ENCODE measurements around the gene LPP. TPM values are rescaled to one million over a fixed set of nuclear protein-coding genes. Genes with fewer than 3 reads are reported as not detected.

LPP gene
- total RNA-seq, 5 donors from 2014 or later (not counting 1 experiment from before 2014, with no cell fraction given) = 23.8 to 82.6 (median 39.3) TPM

- no peak overlapping the region for H3K4me3 Mint-ChIP-seq
- 100% methylated on average over 3 of the region's 3 CpGs for WGBS (ENCODE audit: insufficient coverage)
- no peaks in the 10 kb centered on the region for H3K27me3 Mint-ChIP-seq
- no peaks in the 10 kb centered on the region for H3K4me1 ChIP-seq (ENCODE audit: control insufficient read depth in 1 of 2, extremely low read depth in 1 of 2, insufficient read depth in 2 of 2, low read length in 2 of 2)
- ATAC-seq (replicated peaks in 1 of 4) (no peak), DNase-seq (no peak)
- no peaks in the 10 kb centered on the region for H3K9me3 ChIP-seq
- no peak overlapping the region for H3K27ac ChIP-seq (ENCODE audit: low read length)
- no peaks in the 10 kb centered on the region for H3K36me3 ChIP-seq (ENCODE audit: control insufficient read depth in 2 of 2, extremely low read depth in 1 of 2, insufficient read depth in 1 of 2, low read length in 1 of 2)
- POLR2A ChIA-PET = no interaction called here
- CTCF ChIA-PET = interaction anchor here in 1 of 2 donors (2.1 kb wide), 1 partner anchor 1018 kb away, joined by 4 read pairs; no protein-coding TSS in a partner anchor
- no peak overlapping the region for H3K27ac Mint-ChIP-seq
- H3K36me3 Mint-ChIP-seq = peaks cover 15% of the 10 kb centered on the region
- H3K4me1 Mint-ChIP-seq = peaks cover 0 to 13% (median 0%) of the 10 kb centered on the region in 3 donors
- no peak overlapping the region for H3K4me3 ChIP-seq (ENCODE audit: control insufficient read depth in 1 of 2, extremely low read depth in 1 of 2, low read length in 1 of 2)
- H3K9me3 Mint-ChIP-seq = no peaks in the 10 kb centered on the region
- no peaks in the 10 kb centered on the region for H3K27me3 ChIP-seq (replicated peaks in 1 of 2; ENCODE audit: control insufficient read depth in 2 of 2, extremely low read depth in 1 of 2, insufficient read depth in 2 of 2, low read length in 1 of 2)
Measured at GRCh38 chr3:188756241-188756640, 602.3 kb downstream of the LPP start.

- H3K9me3 Mint-ChIP-seq = no peaks in the 10 kb centered on the region
- no peak for DNase-seq
- H3K27ac Mint-ChIP-seq = no peak overlapping the region
- Histone ChIP-seq H3K4me3 (ENCODE audit: control insufficient read depth in 1 of 2, extremely low read depth in 1 of 2, low read length in 1 of 2) (no peak overlapping the region), H3K9me3 (no peaks in the 10 kb centered on the region), H3K27me3 (replicated peaks in 1 of 2; ENCODE audit: control insufficient read depth in 2 of 2, extremely low read depth in 1 of 2, insufficient read depth in 2 of 2, low read length in 1 of 2) (no peaks in the 10 kb centered on the region), H3K36me3 (ENCODE audit: control insufficient read depth in 2 of 2, extremely low read depth in 1 of 2, insufficient read depth in 1 of 2, low read length in 1 of 2) (no peaks in the 10 kb centered on the region), H3K27ac (ENCODE audit: low read length) (no peak overlapping the region), H3K4me1 (ENCODE audit: control insufficient read depth in 1 of 2, extremely low read depth in 1 of 2, insufficient read depth in 2 of 2, low read length in 2 of 2) (no peaks in the 10 kb centered on the region)
- ChIA-PET CTCF (no interaction called here), POLR2A (no interaction called here)
- no peaks in the 10 kb centered on the region for H3K27me3 Mint-ChIP-seq
- no CpG with 5 or more reads among the region's 5 CpGs for WGBS (ENCODE audit: insufficient coverage)
- no peak overlapping the region for H3K4me3 Mint-ChIP-seq
- peaks cover 28% of the 10 kb centered on the region for H3K36me3 Mint-ChIP-seq
- peaks cover 0 to 3% (median 0%) of the 10 kb centered on the region in 3 donors for H3K4me1 Mint-ChIP-seq
- no peak for ATAC-seq (replicated peaks in 1 of 4)
Measured at GRCh38 chr3:188759336-188760005, 605.5 kb downstream of the LPP start.

DNA sequence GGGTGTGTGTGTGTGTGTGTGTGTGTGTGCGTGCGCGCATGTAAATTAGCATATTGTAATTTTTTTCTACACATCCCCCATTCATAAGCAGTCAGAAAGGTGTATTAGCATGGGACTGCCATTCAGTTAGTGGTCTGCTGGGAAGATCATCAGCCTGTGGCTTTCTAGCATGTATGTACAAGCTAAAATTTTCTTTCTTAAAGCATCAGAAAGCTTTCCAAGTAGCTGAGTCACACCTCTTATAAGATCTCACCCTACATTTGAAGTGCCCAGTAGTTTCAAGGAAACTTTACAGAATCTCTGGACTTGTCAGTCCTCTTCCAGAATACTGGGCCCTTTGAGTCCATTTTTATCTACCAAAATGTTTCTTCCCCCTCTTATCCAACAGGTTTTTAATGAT lies 606.5 kb downstream of the LPP start:
- Mint-ChIP-seq H3K4me1 (peaks cover 0 to 3% (median 0%) of the 10 kb centered on the region in 3 donors), H3K4me3 (no peak overlapping the region), H3K27ac (no peak overlapping the region), H3K27me3 (no peaks in the 10 kb centered on the region), H3K9me3 (no peaks in the 10 kb centered on the region), H3K36me3 (peaks cover 31% of the 10 kb centered on the region)
- H3K4me3 ChIP-seq (ENCODE audit: control insufficient read depth in 1 of 2, extremely low read depth in 1 of 2, low read length in 1 of 2) = no peak overlapping the region
- no peaks in the 10 kb centered on the region for H3K36me3 ChIP-seq (ENCODE audit: control insufficient read depth in 2 of 2, extremely low read depth in 1 of 2, insufficient read depth in 1 of 2, low read length in 1 of 2)
- ATAC-seq (replicated peaks in 1 of 4) (no peak), DNase-seq (no peak)
- CTCF ChIA-PET = interaction anchor here in 1 of 2 donors (0.9 kb wide), 1 partner anchor 11 kb away, joined by 3 read pairs; no protein-coding TSS in a partner anchor
- no peaks in the 10 kb centered on the region for H3K9me3 ChIP-seq
- no peaks in the 10 kb centered on the region for H3K4me1 ChIP-seq (ENCODE audit: control insufficient read depth in 1 of 2, extremely low read depth in 1 of 2, insufficient read depth in 2 of 2, low read length in 2 of 2)
- no peak overlapping the region for H3K27ac ChIP-seq (ENCODE audit: low read length)
- no peaks in the 10 kb centered on the region for H3K27me3 ChIP-seq (replicated peaks in 1 of 2; ENCODE audit: control insufficient read depth in 2 of 2, extremely low read depth in 1 of 2, insufficient read depth in 2 of 2, low read length in 1 of 2)
- WGBS (ENCODE audit: insufficient coverage) = no CpG with 5 or more reads among the region's 3 CpGs
- POLR2A ChIA-PET = no interaction called here

- Histone ChIP-seq H3K9me3 (no peaks in the 10 kb centered on the region), H3K27ac (ENCODE audit: low read length) (no peak overlapping the region), H3K4me3 (ENCODE audit: control insufficient read depth in 1 of 2, extremely low read depth in 1 of 2, low read length in 1 of 2) (no peak overlapping the region), H3K27me3 (replicated peaks in 1 of 2; ENCODE audit: control insufficient read depth in 2 of 2, extremely low read depth in 1 of 2, insufficient read depth in 2 of 2, low read length in 1 of 2) (no peaks in the 10 kb centered on the region), H3K4me1 (ENCODE audit: control insufficient read depth in 1 of 2, extremely low read depth in 1 of 2, insufficient read depth in 2 of 2, low read length in 2 of 2) (no peaks in the 10 kb centered on the region), H3K36me3 (ENCODE audit: control insufficient read depth in 2 of 2, extremely low read depth in 1 of 2, insufficient read depth in 1 of 2, low read length in 1 of 2) (no peaks in the 10 kb centered on the region)
- peaks cover 0 to 3% (median 0%) of the 10 kb centered on the region in 3 donors for H3K4me1 Mint-ChIP-seq
- H3K27me3 Mint-ChIP-seq = no peaks in the 10 kb centered on the region
- no peak overlapping the region for H3K27ac Mint-ChIP-seq
- WGBS (ENCODE audit: insufficient coverage) = no CpG with 5 or more reads among the region's 6 CpGs
- CTCF ChIA-PET = interaction anchor here in 1 of 2 donors (1.4 to 1.7 kb wide), 2 partner anchors 9 to 1021 kb away, joined by 3 to 4 read pairs; no protein-coding TSS in a partner anchor
- H3K36me3 Mint-ChIP-seq = peaks cover 31% of the 10 kb centered on the region
- no peak overlapping the region for H3K4me3 Mint-ChIP-seq
- DNase-seq (no peak), ATAC-seq (replicated peaks in 1 of 4) (no peak)
- no peaks in the 10 kb centered on the region for H3K9me3 Mint-ChIP-seq
- POLR2A ChIA-PET = interaction anchor here (0.6 kb wide), 2 partner anchors 209 to 1192 kb away, joined by 3 to 15 read pairs; no protein-coding TSS in a partner anchor
Measured at GRCh38 chr3:188761439-188761838, 607.5 kb downstream of the LPP start.

DNA sequence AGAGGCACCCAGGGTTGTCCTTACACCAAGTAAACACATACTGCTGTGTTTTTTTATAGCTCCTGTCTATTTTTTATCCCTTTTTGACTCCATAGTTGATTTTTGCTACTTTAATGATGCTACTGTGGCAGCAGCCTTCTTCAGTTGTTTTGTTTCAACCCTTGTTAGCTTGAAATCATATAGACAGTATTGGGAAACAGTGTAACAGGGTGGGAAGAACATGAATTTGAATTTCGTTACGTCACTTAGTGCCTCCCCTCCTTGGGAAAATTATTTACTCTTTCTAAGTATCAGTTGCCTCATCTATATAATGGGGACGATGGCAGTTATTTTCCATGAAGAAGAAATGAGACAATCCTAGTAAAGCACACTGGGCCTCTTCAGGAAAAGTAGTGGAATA lies 608.0 kb downstream of the LPP start:
- peaks cover 34% of the 10 kb centered on the region for H3K36me3 Mint-ChIP-seq
- Histone ChIP-seq H3K4me1 (ENCODE audit: control insufficient read depth in 1 of 2, extremely low read depth in 1 of 2, insufficient read depth in 2 of 2, low read length in 2 of 2) (no peaks in the 10 kb centered on the region), H3K27ac (ENCODE audit: low read length) (no peak overlapping the region), H3K4me3 (ENCODE audit: control insufficient read depth in 1 of 2, extremely low read depth in 1 of 2, low read length in 1 of 2) (no peak overlapping the region), H3K27me3 (replicated peaks in 1 of 2; ENCODE audit: control insufficient read depth in 2 of 2, extremely low read depth in 1 of 2, insufficient read depth in 2 of 2, low read length in 1 of 2) (no peaks in the 10 kb centered on the region), H3K36me3 (ENCODE audit: control insufficient read depth in 2 of 2, extremely low read depth in 1 of 2, insufficient read depth in 1 of 2, low read length in 1 of 2) (no peaks in the 10 kb centered on the region), H3K9me3 (no peaks in the 10 kb centered on the region)
- ChIA-PET CTCF (interaction anchor here in 1 of 2 donors (1.4 to 1.7 kb wide), 2 partner anchors 10 to 1022 kb away, joined by 3 to 4 read pairs; no protein-coding TSS in a partner anchor), POLR2A (interaction anchor here (0.6 kb wide), 2 partner anchors 208 to 1191 kb away, joined by 3 to 15 read pairs; no protein-coding TSS in a partner anchor)
- no peaks in the 10 kb centered on the region for H3K27me3 Mint-ChIP-seq
- ATAC-seq (replicated peaks in 1 of 4) (no peak), DNase-seq (no peak)
- H3K4me3 Mint-ChIP-seq = no peak overlapping the region
- peaks cover 0 to 3% (median 0%) of the 10 kb centered on the region in 3 donors for H3K4me1 Mint-ChIP-seq
- no peak overlapping the region for H3K27ac Mint-ChIP-seq
- no CpG with 5 or more reads among the region's 3 CpGs for WGBS (ENCODE audit: insufficient coverage)
- H3K9me3 Mint-ChIP-seq = no peaks in the 10 kb centered on the region

- no CpG with 5 or more reads among the region's 1 CpG for WGBS (ENCODE audit: insufficient coverage)
- H3K36me3 ChIP-seq (ENCODE audit: control insufficient read depth in 2 of 2, extremely low read depth in 1 of 2, insufficient read depth in 1 of 2, low read length in 1 of 2) = no peaks in the 10 kb centered on the region
- Mint-ChIP-seq H3K9me3 (no peaks in the 10 kb centered on the region), H3K4me1 (no peaks in the 10 kb centered on the region), H3K27ac (no peak overlapping the region), H3K27me3 (no peaks in the 10 kb centered on the region), H3K36me3 (peaks cover 29% of the 10 kb centered on the region), H3K4me3 (no peak overlapping the region)
- CTCF ChIA-PET = no interaction called here
- H3K9me3 ChIP-seq = no peaks in the 10 kb centered on the region
- no peak for DNase-seq
- no peaks in the 10 kb centered on the region for H3K4me1 ChIP-seq (ENCODE audit: control insufficient read depth in 1 of 2, extremely low read depth in 1 of 2, insufficient read depth in 2 of 2, low read length in 2 of 2)
- POLR2A ChIA-PET = no interaction called here
- no peak overlapping the region for H3K27ac ChIP-seq (ENCODE audit: low read length)
- H3K4me3 ChIP-seq (ENCODE audit: control insufficient read depth in 1 of 2, extremely low read depth in 1 of 2, low read length in 1 of 2) = no peak overlapping the region
- ATAC-seq (replicated peaks in 1 of 4) = no peak
- no peaks in the 10 kb centered on the region for H3K27me3 ChIP-seq (replicated peaks in 1 of 2; ENCODE audit: control insufficient read depth in 2 of 2, extremely low read depth in 1 of 2, insufficient read depth in 2 of 2, low read length in 1 of 2)
Measured at GRCh38 chr3:188764609-188765008, 610.7 kb downstream of the LPP start.

All from T-cell (primary cell).